NCI-H345 (cell line): ENCODE results near the gene PLN.

Experiments used
- DNase-seq: peaks from one replicate; lab custom pipeline; 2025; lab: John Stamatoyannopoulos, UW

The PLN gene

DNA sequence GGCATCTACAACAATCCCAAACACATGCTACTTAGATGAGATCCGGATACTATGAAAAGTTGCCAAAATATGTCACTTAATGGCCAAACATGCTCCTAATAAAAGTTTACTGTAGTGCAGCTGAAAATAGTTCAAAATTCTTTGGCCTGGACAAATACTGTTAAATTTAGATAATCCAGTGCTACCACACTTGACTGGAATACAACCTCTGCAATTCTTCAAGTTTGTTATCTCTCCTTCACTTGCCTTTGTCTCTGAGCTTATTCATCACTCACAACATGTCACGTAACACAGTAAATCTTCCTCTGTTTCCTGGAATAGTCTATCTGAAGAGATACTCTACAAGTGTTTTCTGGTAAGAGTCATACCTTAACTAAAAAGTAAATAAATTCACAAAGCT, 10.5 kb upstream of the PLN start:
- DNase-seq: no peak

DNA sequence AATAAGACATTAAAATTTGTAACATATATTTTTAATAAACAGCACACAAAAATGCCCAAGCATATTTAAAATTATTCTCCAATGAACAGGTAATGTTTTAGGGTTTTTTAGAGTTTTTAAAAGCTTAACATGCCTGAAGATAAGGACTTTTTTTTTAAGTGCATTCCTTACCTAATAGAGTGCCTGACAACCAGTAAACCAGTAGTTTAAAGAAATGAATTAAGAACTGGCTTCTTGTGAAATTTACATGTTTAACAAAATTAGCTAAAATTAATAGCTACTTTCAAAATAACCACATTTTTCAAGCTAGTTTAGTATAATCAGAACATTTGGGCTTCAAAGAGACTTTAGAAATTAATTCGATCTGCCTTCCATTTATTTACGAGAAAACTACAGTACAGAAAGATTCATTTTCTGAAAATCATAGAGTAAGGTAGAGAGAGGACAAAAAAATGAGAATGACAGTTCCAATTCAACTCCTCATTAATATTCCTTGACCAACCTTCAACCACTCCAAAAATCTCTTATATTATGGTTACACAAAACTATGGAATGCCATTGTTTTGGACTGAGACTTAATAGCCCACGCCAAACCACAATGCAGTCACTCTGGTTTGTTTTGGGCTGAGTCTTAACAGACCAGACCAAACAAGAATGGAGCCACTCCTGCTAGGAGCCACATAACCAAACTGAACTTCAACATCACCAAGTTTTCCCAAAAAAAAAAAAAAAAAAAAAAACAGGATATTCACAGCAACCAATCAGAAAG, 5.7 kb upstream of the PLN start:
- no peak for DNase-seq

DNA sequence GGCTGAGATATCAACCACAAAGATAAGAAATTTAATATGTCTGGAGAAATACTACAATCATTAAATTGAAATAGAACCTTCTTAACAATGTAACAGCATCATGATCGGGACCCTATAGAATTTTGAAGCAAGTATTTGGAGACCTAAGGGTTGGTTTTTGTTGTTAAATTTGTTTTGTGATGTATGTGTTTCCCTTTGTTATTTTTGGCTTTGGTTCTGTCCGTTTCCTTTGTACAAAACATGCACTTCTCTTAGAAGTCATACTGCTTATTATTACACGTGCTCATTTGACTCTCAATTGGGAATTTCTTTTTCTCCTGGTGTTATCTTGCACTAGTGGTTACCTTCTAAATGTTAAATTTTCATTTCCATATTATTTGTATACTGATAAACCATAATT, 4.0 kb upstream of the PLN start:
- no peak for DNase-seq

DNA sequence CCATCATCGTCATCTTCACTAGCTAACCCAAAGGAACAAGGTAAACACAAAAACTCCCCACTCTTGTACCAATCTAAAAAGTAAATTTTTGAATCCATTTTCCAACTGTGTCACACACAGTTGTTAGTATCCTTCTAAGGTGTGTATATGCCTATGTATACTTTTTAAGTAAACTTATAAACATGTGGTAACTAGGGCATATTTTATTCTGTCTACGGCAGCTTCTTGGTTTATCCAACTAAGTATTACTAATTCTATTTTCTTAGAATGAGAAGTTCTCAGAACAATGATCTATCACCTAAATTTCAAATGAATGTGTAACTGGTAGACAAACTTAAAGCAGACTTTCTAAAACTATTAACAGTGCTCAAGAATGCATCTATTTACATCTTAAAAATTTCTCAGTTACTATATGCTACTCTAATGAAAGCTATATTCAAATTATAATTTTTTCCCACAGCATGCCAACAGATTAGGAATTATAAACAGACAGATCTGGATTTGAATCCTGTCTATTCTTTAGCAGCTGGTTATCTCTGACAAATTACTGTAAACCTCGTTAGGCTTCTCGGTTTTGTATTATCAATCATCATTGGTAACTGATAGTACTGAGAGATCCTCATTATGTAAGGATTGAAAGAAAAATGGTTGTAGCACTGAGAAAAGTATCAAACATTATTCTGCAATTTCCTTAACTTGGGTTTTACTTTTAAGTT, 1.8 kb upstream of the PLN start:
- DNase-seq: no peak

DNA sequence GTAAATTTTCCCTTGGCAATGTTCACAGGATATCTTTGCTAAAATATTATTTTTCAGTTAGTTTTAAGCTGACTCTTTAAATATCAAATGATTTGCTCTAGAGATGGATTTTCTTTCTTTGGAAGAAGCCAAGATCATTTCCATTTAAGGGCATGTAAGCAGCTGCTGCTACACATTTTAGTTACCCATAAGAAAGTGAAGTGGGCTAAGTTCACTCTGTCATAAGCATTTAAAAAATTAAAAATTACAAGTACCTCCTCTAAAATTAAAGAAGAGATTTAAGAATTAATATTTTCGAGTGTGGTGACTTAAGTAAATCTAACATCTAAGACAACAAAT, 1.2 kb upstream of the PLN start:
- no peak for DNase-seq

DNA sequence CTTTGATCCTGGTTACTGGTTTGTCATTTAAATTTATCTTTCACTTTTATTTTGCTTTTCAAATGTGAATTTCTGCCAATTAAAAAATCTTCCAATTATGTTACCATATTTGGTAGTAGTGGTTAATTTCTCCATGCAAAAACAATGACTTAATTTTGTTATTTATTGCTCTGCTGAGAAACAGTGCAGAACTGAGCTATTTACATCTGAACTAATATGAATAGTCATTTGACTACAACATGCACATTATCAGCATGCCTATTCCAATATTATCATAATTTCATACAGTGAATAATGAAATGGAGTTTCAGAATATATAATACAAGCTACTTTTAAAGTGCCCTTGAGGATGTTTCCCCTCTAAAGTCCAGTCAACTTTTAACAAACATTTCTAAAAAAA, 517 bp downstream of the PLN start:
- DNase-seq: no peak

DNA sequence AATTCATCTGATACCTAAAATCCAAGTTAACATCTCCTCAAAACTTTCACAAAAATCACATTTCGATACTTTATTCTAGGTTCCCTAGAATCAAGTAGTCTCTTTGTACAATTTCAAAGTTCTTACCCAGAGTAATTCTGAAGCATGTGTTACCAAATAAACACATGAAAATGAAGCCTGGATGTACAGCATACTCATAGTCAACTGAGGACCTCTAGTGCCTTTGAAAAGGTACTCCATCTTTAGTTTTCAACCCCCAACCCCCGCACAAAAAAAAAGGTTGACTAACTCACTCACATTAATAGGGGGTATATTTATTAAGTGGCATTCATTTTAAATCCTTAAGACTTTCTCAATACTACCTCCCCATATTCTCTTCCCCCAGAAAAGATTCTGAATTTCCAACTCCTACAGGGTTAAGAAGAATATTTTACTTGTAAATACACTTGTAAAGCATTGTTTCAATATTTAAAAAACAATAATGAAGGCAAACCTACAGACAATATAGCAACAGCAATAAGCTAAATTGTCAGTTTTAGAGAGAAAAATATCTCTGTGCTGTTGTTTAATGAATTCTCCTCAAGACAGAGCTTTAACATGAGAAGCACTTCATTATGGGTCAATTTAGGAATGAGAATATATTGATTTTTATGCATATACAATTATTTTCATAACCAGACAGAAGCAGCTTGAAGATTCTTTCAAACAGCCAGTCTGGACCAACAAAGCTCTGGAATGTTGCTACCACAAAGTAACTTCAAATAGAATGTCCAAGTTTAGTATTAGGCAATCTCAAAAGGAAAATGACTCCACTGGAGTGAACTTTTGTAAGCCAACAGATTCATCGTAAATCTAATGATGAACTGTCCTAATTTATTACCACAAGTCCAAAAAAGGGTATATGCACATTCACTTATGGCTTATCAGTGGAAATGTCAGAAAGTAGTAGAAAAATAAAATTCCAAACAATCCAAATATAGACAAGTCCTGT, 3.3 kb downstream of the PLN start:
- peak; percentile 56 for DNase-seq

DNA sequence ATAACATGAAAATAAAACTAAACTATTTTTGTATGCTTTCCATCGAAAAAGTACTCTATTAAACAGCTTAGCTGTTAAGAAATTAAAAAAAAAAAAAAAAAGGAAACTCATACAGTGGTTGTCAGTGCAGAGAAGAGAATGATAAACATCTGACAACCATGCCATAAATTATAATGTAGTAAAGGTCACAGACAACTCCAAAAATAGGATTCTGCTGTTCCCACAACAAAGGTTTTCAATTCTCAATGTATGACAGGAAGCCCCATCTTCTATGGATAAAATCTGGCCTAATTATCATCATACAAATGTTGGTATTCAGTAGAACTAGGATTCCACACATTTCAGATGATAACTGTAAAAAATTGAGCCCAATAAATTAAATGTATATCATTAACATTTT, 5.0 kb downstream of the PLN start:
- DNase-seq: no peak

DNA sequence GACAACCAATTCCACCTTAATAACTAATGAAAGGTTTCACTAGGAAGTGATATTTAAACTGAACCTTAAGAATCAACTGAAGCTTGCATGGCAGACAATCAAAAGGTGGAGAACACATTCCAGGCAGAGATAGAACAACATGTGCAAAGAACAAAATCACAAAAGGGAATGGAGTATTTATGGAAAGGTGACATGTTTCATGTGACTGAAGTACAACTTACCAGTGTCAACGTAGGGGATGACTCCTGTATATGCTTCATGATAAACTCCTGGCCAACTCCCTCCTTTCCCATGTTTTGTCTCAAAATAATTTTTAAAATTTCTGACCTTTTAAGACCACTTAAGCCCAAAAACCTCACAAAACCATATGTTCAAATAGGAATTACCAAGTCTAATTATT, 6.6 kb downstream of the PLN start:
- no peak for DNase-seq

DNA sequence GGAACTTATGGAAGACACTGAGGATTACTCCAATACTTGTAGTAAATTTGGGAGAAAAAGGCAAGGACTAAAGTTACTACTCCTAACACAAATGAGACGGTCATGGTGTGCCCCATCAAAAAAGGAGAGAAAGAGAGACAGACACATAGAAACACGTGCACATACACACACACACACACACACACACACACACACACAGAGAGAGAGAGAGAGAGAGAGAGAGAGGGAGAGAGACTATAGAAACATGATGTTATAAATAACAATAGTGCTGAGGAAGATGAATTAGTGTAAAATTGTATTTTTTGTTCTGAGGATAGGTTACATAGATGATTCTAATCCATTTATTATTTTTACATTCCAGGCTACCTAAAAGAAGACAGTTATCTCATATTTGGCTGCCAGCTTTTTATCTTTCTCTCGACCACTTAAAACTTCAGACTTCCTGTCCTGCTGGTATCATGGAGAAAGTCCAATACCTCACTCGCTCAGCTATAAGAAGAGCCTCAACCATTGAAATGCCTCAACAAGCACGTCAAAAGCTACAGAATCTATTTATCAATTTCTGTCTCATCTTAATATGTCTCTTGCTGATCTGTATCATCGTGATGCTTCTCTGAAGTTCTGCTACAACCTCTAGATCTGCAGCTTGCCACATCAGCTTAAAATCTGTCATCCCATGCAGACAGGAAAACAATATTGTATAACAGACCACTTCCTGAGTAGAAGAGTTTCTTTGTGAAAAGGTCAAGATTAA, 10.5 kb downstream of the PLN start:
- DNase-seq: no peak

DNA sequence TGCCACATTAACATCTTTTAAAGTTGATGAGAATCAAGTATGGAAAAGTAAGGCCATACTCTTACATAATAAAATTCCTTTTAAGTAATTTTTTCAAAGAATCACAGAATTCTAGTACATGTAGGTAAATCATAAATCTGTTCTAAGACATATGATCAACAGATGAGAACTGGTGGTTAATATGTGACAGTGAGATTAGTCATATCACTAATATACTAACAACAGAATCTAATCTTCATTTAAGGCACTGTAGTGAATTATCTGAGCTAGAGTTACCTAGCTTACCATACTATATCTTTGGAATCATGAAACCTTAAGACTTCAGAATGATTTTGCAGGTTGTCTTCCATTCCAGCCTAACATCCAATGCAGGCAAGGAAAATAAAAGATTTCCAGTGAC, 11.6 kb downstream of the PLN start:
- DNase-seq: no peak

DNA sequence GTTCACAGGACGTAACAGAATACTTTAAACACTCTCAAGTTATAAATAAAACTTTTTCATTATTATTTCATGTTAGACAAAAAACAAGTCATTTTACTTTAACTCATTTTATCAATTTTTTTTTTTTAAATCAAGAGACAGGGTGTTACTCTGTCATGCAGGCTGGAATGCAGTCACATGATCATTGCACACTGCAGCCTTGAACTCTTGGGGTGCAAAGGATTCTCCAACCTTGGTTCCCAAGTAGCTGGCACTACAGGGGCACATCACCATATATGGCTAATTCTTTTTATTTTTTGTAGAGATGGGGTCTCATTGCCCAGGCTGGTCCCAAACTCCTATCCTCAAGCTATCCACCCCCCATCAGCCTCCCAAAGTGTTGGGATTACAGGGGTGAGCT, 14.2 kb downstream of the PLN start:
- no peak for DNase-seq

DNA sequence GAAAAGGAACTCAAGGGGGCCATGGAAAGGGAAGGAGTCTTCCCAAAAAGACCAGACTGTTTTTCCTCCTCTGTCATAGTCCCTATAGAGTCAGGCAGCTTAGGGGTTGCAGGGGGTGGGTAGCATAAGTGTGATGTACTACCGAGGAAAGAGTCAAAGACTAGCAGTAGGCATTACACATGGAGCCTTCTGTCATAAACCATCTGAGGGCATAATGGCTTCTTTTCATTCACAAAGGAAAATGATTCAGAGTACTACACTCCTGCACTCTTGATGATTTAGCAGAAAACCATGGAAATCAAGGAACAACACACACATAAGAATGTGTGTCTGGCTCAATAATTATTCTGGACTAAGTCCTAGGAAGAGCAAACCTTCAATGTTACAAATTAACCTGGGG, 14.9 kb downstream of the PLN start:
- DNase-seq: no peak

DNA sequence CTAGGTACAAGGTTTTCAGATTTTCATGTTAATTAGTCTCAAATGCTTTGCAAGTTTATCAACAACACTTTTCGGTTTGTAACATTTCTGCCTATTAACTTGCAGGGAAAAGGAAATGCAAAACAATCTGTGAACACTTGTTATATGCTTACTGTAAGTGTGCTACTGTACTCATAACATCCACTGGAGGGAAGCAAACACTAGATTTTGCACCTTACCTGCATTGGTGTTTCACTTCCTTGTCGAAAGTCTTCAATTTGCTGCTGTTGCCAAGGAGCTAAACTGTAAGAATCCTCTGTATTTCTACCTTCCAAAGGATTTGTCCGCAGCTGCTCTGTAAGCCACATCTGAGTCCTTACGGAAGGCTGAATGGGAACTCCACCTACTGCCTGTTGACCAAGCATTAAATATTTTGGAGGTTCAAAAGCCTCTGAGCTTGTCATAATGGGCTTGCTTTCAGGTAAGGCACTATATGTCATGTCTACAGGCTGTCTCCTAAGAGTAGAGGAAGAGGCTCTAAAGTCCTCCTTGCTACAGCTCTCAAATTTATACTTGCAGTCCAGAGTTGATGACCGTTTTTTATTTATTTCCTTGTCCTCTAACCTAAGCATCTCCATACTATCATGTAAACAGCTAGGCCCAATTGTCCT, 17.3 kb downstream of the PLN start:
- peak; percentile 53 for DNase-seq

DNA sequence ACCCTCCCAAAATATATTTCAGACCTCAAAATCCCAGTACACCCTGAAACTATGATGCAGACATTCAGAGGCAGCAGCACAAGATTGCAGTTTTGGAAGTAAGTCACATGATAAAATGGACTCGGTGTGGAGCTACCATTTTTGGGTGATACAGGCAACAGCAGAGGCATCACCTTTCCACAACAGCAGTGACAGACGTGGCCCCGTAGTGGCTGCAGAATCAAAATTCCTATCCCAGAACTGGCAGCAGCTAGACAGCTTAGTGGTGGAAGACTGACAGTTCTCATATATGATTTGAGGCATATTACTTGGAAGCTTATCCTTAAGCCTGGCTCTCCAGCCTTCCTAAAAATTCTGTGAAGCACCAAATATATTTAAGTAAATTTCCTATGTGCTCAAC, 19.9 kb downstream of the PLN start:
- DNase-seq: no peak

DNA sequence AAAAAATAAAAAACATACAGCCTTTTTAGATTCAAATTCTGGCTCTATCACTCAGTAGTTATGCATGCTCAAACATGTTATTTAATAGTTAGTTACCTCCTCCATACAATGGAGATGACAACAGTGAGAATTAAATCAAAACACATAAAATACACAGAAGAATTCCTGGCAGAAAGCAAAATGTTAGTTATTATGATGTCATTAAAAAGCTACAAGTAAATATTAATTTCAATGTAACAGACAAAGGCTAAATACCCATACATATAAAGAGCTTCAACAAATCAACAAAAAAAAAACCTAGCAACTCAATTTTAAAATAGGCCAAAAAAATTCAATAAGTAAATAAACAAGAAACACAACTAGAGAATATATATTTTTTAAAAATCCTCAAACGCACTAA, 21.4 kb downstream of the PLN start:
- DNase-seq: no peak

DNA sequence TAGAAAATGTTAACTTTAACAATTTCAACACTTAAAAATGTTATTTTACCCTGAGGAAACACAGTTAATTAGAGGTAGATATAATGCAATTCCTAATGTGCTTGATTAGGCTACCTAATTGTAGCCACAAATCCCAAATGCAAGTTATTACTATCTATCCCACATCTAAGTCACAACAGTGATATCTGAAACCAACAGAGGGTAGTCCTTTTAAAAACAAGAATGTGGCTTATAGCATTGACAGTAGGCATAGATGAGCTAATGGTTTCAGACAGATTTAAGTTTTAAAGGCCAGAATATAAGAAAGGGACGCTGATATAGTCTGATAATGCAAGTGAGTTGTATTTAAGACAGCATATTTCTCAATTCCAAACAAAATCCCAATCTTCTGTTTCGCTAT, 23.0 kb downstream of the PLN start:
- DNase-seq: no peak

DNA sequence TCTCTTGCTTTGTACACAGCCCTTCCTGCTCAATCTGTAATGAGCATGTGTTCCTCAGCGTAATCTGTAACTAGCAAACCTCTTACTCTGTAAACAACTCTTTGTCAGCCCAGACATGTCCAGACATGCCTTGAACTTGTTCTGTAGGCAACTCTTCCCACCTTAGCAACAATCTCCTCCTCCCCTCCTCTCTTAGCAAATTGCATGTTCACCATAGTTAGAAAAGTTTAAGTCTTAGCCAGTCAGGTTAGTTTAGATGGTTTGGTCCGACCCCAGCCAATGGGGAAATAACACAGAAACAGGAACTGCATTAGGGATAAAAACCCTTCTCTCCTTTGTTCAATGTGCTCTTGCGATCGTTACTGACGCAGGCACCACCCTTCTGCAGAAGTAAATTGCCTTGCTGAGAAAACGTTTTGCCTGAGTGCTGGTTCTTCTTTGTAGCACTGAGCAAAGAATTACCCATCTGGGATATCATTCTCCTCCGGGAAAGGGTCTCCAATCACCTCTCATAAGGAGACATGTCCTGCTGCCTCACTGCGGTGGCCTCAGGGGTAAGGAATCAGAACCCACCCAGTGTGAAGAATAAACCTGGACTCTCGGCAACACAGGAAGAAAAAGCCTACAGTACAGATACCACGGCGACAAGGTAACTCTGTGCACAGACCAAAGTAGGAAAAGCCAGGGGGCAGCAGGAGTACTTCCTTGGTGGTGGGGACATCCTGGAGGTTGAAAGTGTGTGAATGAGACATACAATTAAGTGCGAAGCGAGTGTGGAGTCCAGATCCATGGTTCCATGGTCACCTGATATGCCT, 26.2 kb downstream of the PLN start:
- peak; percentile 24 for DNase-seq

DNA sequence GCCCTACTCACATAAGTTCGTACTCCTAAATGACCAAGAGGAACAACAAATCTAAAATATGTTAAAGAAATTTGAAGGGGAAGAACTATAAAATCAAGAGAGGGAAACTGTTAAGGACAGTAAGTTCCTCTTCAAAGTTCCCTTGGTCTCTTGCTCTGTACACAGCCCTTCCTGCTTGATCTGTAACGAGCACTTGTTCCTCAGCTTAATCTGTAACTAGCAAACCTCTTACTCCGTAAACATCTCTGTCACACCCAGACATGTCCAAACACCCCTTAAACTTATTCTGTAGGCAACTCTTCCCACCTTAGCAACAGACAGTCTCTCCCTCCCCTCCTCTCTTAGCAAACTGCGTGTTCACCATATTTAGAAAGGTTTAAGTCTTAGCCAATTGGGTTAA, 29.9 kb downstream of the PLN start:
- no peak for DNase-seq

DNA sequence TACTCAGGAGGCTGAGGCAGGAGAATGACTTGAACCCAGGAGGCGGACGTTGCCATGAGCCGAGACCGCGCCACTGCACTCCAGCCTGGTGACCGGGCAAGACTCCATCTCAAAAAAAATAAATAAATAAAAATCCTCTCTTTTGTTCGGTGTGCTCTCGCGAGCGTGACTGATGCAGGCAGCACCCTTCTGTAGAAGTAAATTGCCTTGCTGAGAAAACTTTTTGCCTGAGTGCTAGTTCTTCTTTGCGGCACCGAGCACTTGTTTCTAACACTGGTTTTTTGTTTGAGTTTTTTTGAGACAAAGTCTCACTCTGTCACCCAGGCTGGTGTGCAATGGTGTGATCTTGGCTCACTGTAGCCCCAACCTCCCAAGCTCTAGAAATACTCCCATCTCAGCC, 30.5 kb downstream of the PLN start:
- DNase-seq: no peak

DNA sequence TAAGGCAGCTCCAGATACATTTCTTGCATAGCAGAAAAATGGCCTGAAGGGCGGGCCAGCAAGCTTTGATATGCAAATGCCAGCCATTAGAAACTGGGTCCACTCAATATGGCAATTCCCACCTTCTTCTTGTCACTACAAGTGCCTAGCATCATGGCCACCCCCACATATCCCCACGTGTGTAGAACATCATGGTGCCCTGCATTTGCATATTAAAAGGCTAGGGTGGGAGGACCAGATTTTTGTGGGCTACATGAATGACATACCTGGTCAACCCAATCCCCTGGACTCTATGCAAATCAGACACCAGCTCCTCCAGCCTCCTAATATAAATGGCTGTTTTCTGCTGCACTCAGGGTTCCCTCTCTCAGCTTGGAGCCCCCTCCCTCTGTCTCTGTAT, 31.7 kb downstream of the PLN start:
- DNase-seq: no peak
